Adipose tissue (tissue), 3 donors: ENCODE measurements around the gene BSG. TPM values are rescaled to one million over a fixed set of nuclear protein-coding genes. Genes with fewer than 3 reads are reported as not detected.
"Not testable (repeated sequence)": the region's sequence is repeated elsewhere in the genome, so short reads cannot be mapped to it uniquely, and the experiment has no call there.

Source experiments
- H3K27ac ChIP-seq: one replicate; pipeline ENCODE4 v1.5.1; 2013; ENCODE audit warnings: low read depth, low read length
- WGBS, 3 donors: extraction: QIAGEN DNeasy Blood & Tissue Kit; methylation state at CpG; one replicate each; pipeline ENCODE4 v1.1.7; 2013; 5-methylcytosine and 5-hydroxymethylcytosine counted together
- polyA plus RNA-seq, 3 donors: library from polyadenylated mRNA; stranded (reverse); fragments of 200-250 nt; gene quantifications; one replicate each; pipeline ENCODE4 v1.2.3, GENCODE V29; 2013
- donor health status: healthy with polysubstance abuse.
- donor health status: Bipolar disorder and iron deficiency.
- donor health status: healthy.

Gene BSG
- polyA plus RNA-seq, 3 donors: 219 to 604 (median 353) TPM

- WGBS, 3 donors: 88 to 93% (median 91%) methylated on average over 26 to 31 of the region's 31 CpGs
- no peak overlapping the region for H3K27ac ChIP-seq
Measured at GRCh38 chr19:582497-583197, 10.3 kb downstream of the BSG start.

- 87 to 93% (median 89%) methylated on average over 26 to 27 of the region's 27 CpGs for WGBS, 3 donors
- H3K27ac ChIP-seq: no peak overlapping the region
Measured at GRCh38 chr19:583198-583967, 11.0 kb downstream of the BSG start.

DNA sequence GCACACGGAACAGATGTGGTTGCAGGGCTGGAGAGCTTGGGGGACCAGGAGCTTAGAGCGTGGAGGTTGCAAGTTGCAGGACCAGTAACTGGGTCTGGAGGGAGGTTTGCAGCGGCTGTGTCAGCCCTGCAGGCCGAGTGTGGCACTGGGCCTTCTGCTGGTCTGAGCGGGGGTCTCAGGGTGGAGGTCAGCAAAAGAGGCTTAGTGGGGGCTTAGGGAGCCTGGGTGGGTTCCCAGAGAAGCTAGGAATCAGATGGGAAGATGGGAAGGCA, 11.5 kb downstream of the BSG start:
- 72 to 80% (median 76%) methylated on average over 5 of the region's 5 CpGs for WGBS, 3 donors
- no peak overlapping the region for H3K27ac ChIP-seq

GRCh38 chr19:584240-585001, 12.0 kb downstream of the BSG start:
- no peak overlapping the region for H3K27ac ChIP-seq
- 25 to 31% (median 25%) methylated on average over 32 to 38 of the region's 38 CpGs for WGBS, 3 donors

DNA sequence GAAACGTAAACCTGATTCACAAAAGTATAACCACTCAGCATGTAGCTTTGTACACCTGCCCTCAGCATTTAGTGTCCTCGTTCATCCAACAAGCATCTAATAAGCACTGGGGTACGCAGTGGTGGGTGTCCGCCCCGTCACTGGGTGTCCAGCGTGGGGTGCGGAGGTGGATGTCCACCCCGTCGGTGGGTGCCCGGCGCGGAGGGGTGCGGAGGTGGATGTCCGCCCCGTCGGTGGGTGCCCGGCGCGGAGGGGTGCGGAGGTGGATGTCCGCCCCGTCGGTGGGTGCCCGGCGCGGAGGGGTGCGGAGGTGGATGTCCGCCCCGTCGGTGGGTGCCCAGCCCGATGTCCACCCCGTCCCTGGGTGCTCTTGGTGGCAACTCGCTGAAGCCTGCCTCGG, 12.8 kb downstream of the BSG start:
- 78 to 86% (median 81%) methylated on average over 26 to 34 of the region's 34 CpGs for WGBS, 3 donors
- not testable (repeated sequence) for H3K27ac ChIP-seq

DNA sequence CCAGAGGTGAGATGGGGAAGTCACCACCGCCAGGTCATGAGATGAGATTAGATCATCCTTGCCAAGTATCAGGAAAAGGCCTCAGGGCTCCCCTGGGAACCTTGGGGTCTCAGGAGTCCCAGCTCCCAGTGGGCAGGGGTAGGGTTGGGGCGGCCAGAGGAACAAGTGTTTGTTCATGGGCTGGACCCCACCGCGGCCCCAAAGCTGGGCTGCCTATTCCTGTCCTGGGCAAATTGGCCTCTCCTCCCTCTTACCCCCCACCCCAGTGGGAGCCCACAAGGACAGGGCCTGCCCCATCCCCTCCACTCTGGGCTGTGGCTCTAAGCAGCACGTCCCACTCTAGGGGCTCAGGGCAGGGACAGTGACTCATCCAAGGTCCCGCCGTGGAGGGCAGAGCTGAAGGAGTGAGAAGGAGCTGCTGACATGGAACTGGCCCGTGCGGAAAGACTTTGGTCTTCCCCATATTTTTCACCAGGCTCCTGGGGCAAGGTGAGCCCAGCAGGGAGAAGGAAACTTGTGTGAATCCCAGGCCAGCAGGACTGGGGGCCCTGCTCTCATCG, 13.2 kb downstream of the BSG start:
- no peak overlapping the region for H3K27ac ChIP-seq
- 56 to 79% (median 73%) methylated on average over 10 of the region's 10 CpGs for WGBS, 3 donors

GRCh38 chr19:588093-588740, 15.8 kb downstream of the BSG start:
- WGBS, 3 donors: 4 to 9% (median 7%) methylated on average over 41 of the region's 41 CpGs

GRCh38 chr19:588741-589692, 16.6 kb downstream of the BSG start:
- WGBS, 3 donors: 15 to 21% (median 15%) methylated on average over 50 to 54 of the region's 54 CpGs
- H3K27ac ChIP-seq: no peak overlapping the region

More at GRCh38 chr19:588093-588740, 15.8 kb downstream of the BSG start:
- no peak overlapping the region for H3K27ac ChIP-seq

DNA sequence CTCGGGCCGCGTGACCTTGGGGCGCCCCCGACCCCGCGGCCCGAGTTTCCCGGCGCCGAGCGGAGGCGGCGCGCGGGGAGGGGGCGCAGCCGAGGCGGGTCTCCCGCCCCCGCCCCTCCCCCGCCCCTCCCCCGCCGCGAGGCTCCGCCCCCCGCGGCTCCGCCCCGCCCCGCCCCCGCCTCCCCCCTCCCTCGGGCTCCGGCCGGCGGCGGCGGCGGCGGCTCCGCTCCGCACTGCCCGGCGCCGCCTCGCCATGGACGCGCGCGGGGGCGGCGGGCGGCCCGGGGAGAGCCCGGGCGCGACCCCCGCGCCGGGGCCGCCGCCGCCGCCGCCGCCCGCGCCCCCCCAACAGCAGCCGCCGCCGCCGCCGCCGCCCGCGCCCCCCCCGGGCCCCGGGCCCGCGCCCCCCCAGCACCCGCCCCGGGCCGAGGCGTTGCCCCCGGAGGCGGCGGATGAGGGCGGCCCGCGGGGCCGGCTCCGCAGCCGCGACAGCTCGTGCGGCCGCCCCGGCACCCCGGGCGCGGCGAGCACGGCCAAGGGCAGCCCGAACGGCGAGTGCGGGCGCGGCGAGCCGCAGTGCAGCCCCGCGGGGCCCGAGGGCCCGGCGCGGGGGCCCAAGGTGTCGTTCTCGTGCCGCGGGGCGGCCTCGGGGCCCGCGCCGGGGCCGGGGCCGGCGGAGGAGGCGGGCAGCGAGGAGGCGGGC, 17.4 kb downstream of the BSG start, which contains the start of gene HCN2:
TSS of gene HCN2 (plus strand) at position 189 of the 703 bp plus-strand sequence. CDS start at position 254, 65 bp downstream.
- 1% methylated on average over 34 to 92 of the region's 132 CpGs for WGBS, 3 donors
- no peak within 1 kb of the TSS for H3K27ac ChIP-seq

GRCh38 chr19:590396-590745, 18.0 kb downstream of the BSG start:
- H3K27ac ChIP-seq: no peak overlapping the region
- WGBS, 3 donors: 1 to 2% (median 1%) methylated on average over 42 to 50 of the region's 50 CpGs

- WGBS, 3 donors: 5 to 9% (median 5%) methylated on average over 25 to 41 of the region's 41 CpGs
- H3K27ac ChIP-seq: no peak overlapping the region
Measured at GRCh38 chr19:590750-591098, 18.3 kb downstream of the BSG start.

- no peak overlapping the region for H3K27ac ChIP-seq
- 31 to 32% (median 32%) methylated on average over 72 to 75 of the region's 75 CpGs for WGBS, 3 donors
Measured at GRCh38 chr19:591099-591958, 18.9 kb downstream of the BSG start.

DNA sequence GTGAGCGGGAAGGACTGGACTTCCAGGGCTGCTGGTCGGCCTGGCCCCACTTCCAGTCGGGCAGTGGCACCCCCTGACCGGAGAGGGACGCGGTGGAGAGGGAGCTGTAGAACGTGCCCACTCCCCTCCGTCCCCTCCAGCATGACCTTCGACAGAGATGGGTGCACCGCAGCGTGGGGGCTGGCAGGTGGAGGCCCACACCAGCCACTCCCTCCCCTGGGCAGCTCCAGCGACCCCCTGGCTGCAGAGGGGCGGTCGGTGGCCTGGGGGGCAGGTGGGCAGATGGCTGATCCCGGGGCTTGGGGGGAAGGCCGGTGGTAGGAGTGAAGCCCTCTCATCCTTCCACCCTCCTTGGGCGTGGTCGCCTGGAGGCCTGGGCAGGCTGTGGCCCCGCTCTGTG, 19.7 kb downstream of the BSG start:
- 64 to 80% (median 79%) methylated on average over 19 of the region's 19 CpGs for WGBS, 3 donors
- H3K27ac ChIP-seq: no peak overlapping the region

DNA sequence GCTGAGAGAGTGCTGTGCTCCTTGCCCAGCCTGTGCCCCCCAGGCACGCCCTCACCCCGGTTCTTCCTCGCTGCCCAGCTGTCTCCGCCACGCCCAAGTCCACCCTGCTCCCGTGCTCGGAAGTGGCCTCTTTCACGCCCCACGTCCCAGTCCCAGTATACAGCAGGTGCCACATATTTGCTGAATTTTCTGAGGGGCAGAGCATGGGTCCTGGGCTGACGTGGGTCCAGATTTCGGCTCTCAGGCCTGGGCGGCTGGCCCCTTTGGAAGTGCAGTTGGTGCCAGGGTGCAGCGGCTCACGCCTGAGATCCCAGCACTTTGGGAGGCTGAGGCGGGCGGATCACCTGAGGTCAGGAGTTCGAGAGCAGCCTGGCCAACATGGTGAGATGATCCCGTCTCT, 20.7 kb downstream of the BSG start:
- H3K27ac ChIP-seq: no peak overlapping the region
- WGBS, 3 donors: 77 to 87% (median 87%) methylated on average over 15 to 18 of the region's 18 CpGs

DNA sequence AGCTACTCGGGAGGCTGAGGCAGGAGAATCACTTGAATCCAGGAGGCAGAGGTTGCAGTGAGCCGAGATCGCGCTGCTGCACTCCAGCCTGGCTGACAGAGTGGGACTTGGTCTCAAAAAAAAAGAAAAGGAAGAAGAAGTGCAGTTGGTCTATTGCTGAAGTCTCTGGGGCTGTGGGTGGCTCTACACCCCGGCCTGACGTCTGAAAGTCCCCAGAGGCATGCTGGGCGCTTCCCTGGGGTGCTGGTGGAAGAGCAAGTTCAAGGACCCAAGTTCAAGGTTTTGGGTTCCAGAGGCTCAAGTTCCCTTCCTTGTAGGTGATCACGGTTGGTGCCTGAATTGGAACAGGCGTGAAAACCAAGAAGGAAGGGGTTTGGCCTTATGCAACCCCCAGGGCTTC, 21.1 kb downstream of the BSG start:
- no peak overlapping the region for H3K27ac ChIP-seq
- 56 to 63% (median 62%) methylated on average over 9 of the region's 9 CpGs for WGBS, 3 donors

DNA sequence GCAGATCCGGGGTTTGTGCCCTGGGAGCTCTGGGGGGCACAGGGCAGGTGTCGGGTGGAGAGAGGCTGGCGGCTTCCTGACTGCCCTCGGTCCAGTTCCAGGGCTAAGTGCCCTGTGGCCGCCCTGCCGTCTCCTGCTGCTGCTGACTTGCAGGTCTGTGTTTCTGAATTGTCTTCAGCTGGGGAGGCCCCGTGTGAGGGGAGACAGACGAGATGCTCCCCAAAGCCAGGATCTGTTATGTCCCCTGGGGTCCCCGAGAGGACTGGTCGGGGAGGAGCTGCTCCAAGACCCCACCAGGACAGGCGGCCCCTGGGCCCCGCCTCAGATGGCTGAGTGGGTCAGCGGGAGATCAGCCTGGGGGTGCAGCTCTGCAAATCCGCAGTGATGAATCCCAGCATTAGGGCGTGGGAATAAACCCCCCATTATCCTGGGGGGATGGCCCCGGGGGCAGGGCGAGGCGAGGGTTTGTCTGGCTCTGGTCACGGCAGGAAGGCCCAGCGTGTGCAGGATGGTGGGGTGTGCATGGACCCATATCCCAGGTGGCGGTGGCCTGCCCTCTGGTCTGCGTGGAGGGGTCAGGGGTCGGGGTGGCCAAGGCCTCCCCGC, 22.0 kb downstream of the BSG start:
- H3K27ac ChIP-seq: no peak overlapping the region

More for the DNA sequence above, 22.0 kb downstream of the BSG start:
- 69 to 73% (median 69%) methylated on average over 22 to 24 of the region's 24 CpGs for WGBS, 3 donors
